PC-9 (cell line): ENCODE measurements around the gene MYCL. TPM values are rescaled to one million over a fixed set of nuclear protein-coding genes. Genes with fewer than 3 reads are reported as not detected.
"Not testable (repeated sequence)": the region's sequence is repeated elsewhere in the genome, so short reads cannot be mapped to it uniquely, and the experiment has no call there.

Experiments used
- BruUV-seq: library from RNA; stranded (reverse); fragments of 400-500 nt; replicated peaks from 2 replicates; lab custom pipeline; 2021; lab: Mats Ljungman, UMichigan
- CTCF ChIA-PET: fragments of 300-600 bp; sonication (Branson Sonifier 250); formaldehyde crosslinking; loops from one replicate; lab custom pipeline; 2022; ENCODE audit warnings: antibody characterized with exemption; lab: Charles Lee
- POLR2A ChIA-PET: fragments of 300-600 bp; sonication (Branson Sonifier 250); formaldehyde crosslinking; loops from one replicate; lab custom pipeline; 2022; ENCODE audit warnings: antibody characterized with exemption; ENCODE audit not compliant: unreplicated experiment; lab: Charles Lee
- DNase-seq, 2 experiments: peaks; one replicate each; pipeline versions ENCODE4 v3.0.0 to v3.0.0-alpha.2; 2015 to 2022; ENCODE audit warnings: mixed read lengths in 1 of 2
- H2AFZ ChIP-seq: fragments of 200-600 bp; sonication (generic); 2 replicates; pipeline ENCODE4 v1.8.1; 2017; ENCODE audit warnings: antibody characterized with exemption
- H3F3A ChIP-seq: fragments of 200-600 bp; sonication (generic); 2 replicates; pipeline ENCODE4 v1.8.1; 2017; ENCODE audit warnings: antibody characterized with exemption, mild to moderate bottlenecking, low read depth; ENCODE audit not compliant: insufficient read depth
- H3K27ac ChIP-seq: fragments of 200-600 bp; sonication (generic); 2 replicates; pipeline ENCODE4 v1.6.1; 2016; ENCODE audit warnings: mixed run types
- H3K27me3 ChIP-seq: fragments of 200-600 bp; sonication (generic); 2 replicates; pipeline ENCODE4 v1.6.1; 2016; ENCODE audit warnings: low read depth, mixed run types; ENCODE audit not compliant: insufficient read depth
- H3K36me3 ChIP-seq: fragments of 200-600 bp; sonication (generic); 2 replicates; pipeline ENCODE4 v1.6.1; 2016; ENCODE audit warnings: low read depth, mixed run types
- H3K4me1 ChIP-seq: fragments of 200-600 bp; sonication (generic); replicated peaks from 2 replicates; pipeline ENCODE4 v1.6.1; 2016; ENCODE audit warnings: mixed run types; ENCODE audit not compliant: insufficient read depth
- H3K4me2 ChIP-seq: fragments of 200-600 bp; sonication (generic); 2 replicates; pipeline ENCODE4 v1.6.1; 2017; ENCODE audit warnings: mixed run types
- H3K4me3 ChIP-seq: fragments of 200-600 bp; sonication (generic); 2 replicates; pipeline ENCODE4 v1.6.1; 2016; ENCODE audit warnings: mixed run types
- H3K79me2 ChIP-seq: fragments of 200-600 bp; sonication (generic); 2 replicates; pipeline ENCODE4 v1.6.1; 2017; ENCODE audit warnings: low read depth, mixed run types
- H3K9me2 ChIP-seq: fragments of 200-600 bp; sonication (generic); 2 replicates; pipeline ENCODE4 v1.8.1; 2017; ENCODE audit warnings: mild to moderate bottlenecking; ENCODE audit not compliant: insufficient read depth
- H3K9me3 ChIP-seq: fragments of 200-600 bp; sonication (generic); 2 replicates; pipeline ENCODE4 v1.8.1; 2016; ENCODE audit warnings: low read depth; ENCODE audit not compliant: insufficient read depth
- H4K20me1 ChIP-seq: fragments of 200-600 bp; sonication (generic); 2 replicates; pipeline ENCODE4 v1.8.1; 2017; ENCODE audit not compliant: insufficient read depth
- CTCF ChIP-seq: fragments of 200-600 bp; sonication (generic); conservative IDR thresholded peaks from 2 replicates; pipeline ENCODE4 v1.6.1; 2017; ENCODE audit warnings: mixed run types, antibody characterized with exemption, mild to moderate bottlenecking, moderate library complexity
- EZH2 ChIP-seq: fragments of 200-600 bp; sonication (generic); IDR thresholded peaks from 2 replicates; pipeline ENCODE4 v1.8.0; 2017; ENCODE audit warnings: antibody characterized with exemption, low read depth
- intact Hi-C: fragments of 100-400 bp; cut with micrococcal nuclease; formaldehyde crosslinking; loops from one replicate; pipeline ENCODE4 v1.10.0; 2022; ENCODE audit not compliant: unreplicated experiment
- total RNA-seq: library from RNA; stranded (reverse); gene quantifications from 2 replicates; pipeline ENCODE4 v1.2.3, GENCODE V29; 2021

The MYCL gene
- total RNA-seq, 1 experiment from 2014 or later = 3.8 TPM

GRCh38 chr1:39872698-39873097 is 29.0 kb downstream of the MYCL start:
- no peak for DNase-seq
- Histone ChIP-seq H3K4me2 (no peak overlapping the region), H3K9me3 (no peaks in the 10 kb centered on the region), H2AFZ (no peak overlapping the region), H3K36me3 (peaks cover 14% of the 10 kb centered on the region; the same call in 1 of the 2 replicates), H3K27me3 (no peaks in the 10 kb centered on the region), H3K27ac (no peak overlapping the region), H3K4me1 (no peaks in the 10 kb centered on the region), H3F3A (no peaks in the 10 kb centered on the region; the same call in 1 of the 2 replicates), H3K9me2 (no peaks in the 10 kb centered on the region), H4K20me1 (peaks cover 37% of the 10 kb centered on the region), H3K79me2 (peaks cover 63% of the 10 kb centered on the region), H3K4me3 (no peak overlapping the region)
- ChIA-PET POLR2A (interaction anchor here (0.6 kb wide), 3 partner anchors 130 to 195 kb away, joined by 3 to 4 read pairs (median 4); no protein-coding TSS in a partner anchor), CTCF (interaction anchor here (0.6 to 1.0 kb wide), 2 partner anchors 30 to 1300 kb away, joined by 3 to 4 read pairs; no protein-coding TSS in a partner anchor)
- no TSS peak for BruUV-seq
- intact Hi-C loops = no loop called here
- TF ChIP-seq EZH2 = no peak

- intact Hi-C loops = no loop called here
- Histone ChIP-seq H3K9me2 (no peaks in the 10 kb centered on the region), H3K4me2 (no peak overlapping the region), H2AFZ (no peak overlapping the region), H3K27me3 (no peaks in the 10 kb centered on the region), H3F3A (no peaks in the 10 kb centered on the region; the same call in 1 of the 2 replicates), H3K4me3 (no peak overlapping the region), H3K36me3 (peaks cover 11% of the 10 kb centered on the region; the same call in 1 of the 2 replicates), H3K27ac (no peak overlapping the region), H3K79me2 (peaks cover 55% of the 10 kb centered on the region), H4K20me1 (peaks cover 40% of the 10 kb centered on the region), H3K9me3 (no peaks in the 10 kb centered on the region), H3K4me1 (no peaks in the 10 kb centered on the region)
- ChIA-PET CTCF (interaction anchor here (0.7 to 1.0 kb wide), 2 partner anchors 11 to 31 kb away, joined by 3 to 4 read pairs; partner anchors contain the start of gene TRIT1), POLR2A (interaction anchor here (0.5 kb wide), 1 partner anchor 253 kb away, joined by 5 read pairs; no protein-coding TSS in a partner anchor)
- DNase-seq = no peak
- BruUV-seq = no TSS peak
- TF ChIP-seq CTCF (no peak), EZH2 (no peak)
These were observed 29.9 kb downstream of the MYCL start for GRCh38 chr1:39871796-39872195.

- BruUV-seq, intact Hi-C loops: not testable (repeated sequence)
These were observed 30.7 kb downstream of the MYCL start for GRCh38 chr1:39871043-39871442.

GRCh38 chr1:39869538-39870112 is 32.1 kb downstream of the MYCL start:
- intact Hi-C loops, H3K27ac ChIP-seq, BruUV-seq, H3K4me1 ChIP-seq, H3K4me3 ChIP-seq, H3K36me3 ChIP-seq, H3K9me3 ChIP-seq, H3F3A ChIP-seq, H2AFZ ChIP-seq, POLR2A ChIA-PET, H3K4me2 ChIP-seq, DNase-seq, H3K27me3 ChIP-seq, H3K9me2 ChIP-seq: not testable (repeated sequence)
- Histone ChIP-seq H4K20me1 (peaks cover 34% of the 10 kb centered on the region), H3K79me2 (peaks cover 52% of the 10 kb centered on the region)
- CTCF ChIA-PET = interaction anchor here (0.6 to 0.7 kb wide), 3 partner anchors 12 to 94 kb away, joined by 6 to 10 read pairs (median 6); no protein-coding TSS in a partner anchor

More at GRCh38 chr1:39871043-39871442, 30.7 kb downstream of the MYCL start:
- not testable (repeated sequence) for H3K27me3 ChIP-seq, H3K27ac ChIP-seq, H3K4me2 ChIP-seq, H3F3A ChIP-seq, H3K9me2 ChIP-seq, H3K4me1 ChIP-seq, H3K4me3 ChIP-seq, DNase-seq, H3K9me3 ChIP-seq, H2AFZ ChIP-seq
- Histone ChIP-seq H4K20me1 (peaks cover 40% of the 10 kb centered on the region), H3K79me2 (peaks cover 59% of the 10 kb centered on the region), H3K36me3 (peaks cover 10% of the 10 kb centered on the region; the same call in 1 of the 2 replicates)
- ChIA-PET POLR2A (interaction anchor here (0.5 kb wide), 1 partner anchor 253 kb away, joined by 5 read pairs; no protein-coding TSS in a partner anchor), CTCF (interaction anchor here (0.7 kb wide), 1 partner anchor 12 kb away, joined by 3 read pairs; the partner anchor contains the start of gene TRIT1)
